Suprapubic skin (tissue), 4 donors: ENCODE measurements around the gene MTFR1L.

ENCODE experiments used
- POLR2A ChIP-seq, 2 donors: fragments of 450-650 bp; IDR thresholded peaks; one replicate each; pipeline ENCODE4 v1.6.1; 2017; ENCODE audit warnings: antibody characterized with exemption in 2 of 2, mild to moderate bottlenecking in 2 of 2, moderate library complexity in 2 of 2
- POLR2AphosphoS5 ChIP-seq, 3 donors: sonication (generic); formaldehyde crosslinking; IDR thresholded peaks; one replicate each; pipeline ENCODE4 v1.6.1; 2017; ENCODE audit warnings: antibody characterized with exemption in 3 of 3
- TF ChIP-seq, protein P1 (sequence below), 2 donors: fragments of 200-600 bp in 1 of 2; fragments of 450-650 bp in 1 of 2; sonication (generic) in 1 of 2; IDR thresholded peaks; one replicate each; pipeline ENCODE4 v1.5.1; 2016 to 2019; ENCODE audit warnings: antibody characterized with exemption in 2 of 2, mild to moderate bottlenecking in 1 of 2, moderate library complexity in 1 of 2

DNA sequence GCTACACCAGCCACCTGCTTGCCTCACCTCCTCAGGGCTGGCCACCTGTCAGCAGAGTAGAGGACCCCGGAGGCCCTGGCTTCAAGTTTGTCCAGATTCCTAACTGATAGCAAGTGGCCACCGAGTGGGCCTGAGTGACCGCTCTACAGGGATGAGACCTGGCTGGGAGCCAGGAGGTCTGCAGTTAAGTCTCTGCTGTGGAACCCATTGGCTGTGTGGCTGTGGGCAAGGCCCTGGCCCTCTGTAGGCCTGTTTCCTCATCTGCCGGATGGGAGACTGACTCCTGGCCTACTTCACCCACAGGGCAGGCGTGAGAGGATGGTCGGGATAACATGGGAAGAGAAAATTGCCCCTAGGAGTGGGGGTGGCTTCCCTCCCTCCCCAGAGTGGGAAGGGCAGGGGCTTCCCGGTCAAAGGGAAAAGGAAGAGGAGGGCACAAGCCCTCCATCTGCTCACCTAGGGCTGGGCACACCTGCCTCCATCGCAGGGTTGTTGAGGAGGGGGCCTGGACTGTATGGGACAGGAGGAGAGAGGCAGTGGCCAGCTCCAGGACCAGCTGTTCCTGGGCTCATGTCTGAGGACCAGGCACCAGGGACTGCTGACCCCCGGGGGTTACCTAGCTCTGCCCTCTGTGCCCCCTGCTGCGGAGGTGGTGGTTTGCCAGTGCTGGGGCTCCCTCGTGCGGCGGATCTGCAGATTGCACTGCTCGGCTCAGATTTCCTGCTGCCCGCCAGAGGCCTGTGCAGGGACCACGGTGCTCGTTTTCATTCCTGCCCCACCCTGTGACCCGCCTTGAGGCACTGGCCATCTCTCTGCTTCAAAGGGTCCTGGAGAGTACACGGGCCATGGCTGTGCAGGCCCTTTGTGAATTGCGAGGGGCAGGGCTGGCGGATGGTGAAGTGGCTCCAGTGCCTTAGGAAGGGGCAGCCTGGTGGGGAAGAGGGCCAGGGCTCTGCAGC lies 9.1 kb upstream of the MTFR1L start:
- TF ChIP-seq POLR2A (IDR thresholded peaks at IDR 0.05) = no peak
- TF ChIP-seq, protein P1, sequence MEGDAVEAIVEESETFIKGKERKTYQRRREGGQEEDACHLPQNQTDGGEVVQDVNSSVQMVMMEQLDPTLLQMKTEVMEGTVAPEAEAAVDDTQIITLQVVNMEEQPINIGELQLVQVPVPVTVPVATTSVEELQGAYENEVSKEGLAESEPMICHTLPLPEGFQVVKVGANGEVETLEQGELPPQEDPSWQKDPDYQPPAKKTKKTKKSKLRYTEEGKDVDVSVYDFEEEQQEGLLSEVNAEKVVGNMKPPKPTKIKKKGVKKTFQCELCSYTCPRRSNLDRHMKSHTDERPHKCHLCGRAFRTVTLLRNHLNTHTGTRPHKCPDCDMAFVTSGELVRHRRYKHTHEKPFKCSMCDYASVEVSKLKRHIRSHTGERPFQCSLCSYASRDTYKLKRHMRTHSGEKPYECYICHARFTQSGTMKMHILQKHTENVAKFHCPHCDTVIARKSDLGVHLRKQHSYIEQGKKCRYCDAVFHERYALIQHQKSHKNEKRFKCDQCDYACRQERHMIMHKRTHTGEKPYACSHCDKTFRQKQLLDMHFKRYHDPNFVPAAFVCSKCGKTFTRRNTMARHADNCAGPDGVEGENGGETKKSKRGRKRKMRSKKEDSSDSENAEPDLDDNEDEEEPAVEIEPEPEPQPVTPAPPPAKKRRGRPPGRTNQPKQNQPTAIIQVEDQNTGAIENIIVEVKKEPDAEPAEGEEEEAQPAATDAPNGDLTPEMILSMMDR (IDR thresholded peaks at IDR 0.05) = peak; percentile 78 to 93
- TF ChIP-seq POLR2AphosphoS5 (IDR thresholded peaks at IDR 0.05) = no peak
